BJ (cell line): Measurements from ENCODE around the gene PMP22. TPM values are rescaled to one million over a fixed set of nuclear protein-coding genes. Genes with fewer than 3 reads are reported as not detected.
A peak's percentile ranks its signal among the peaks of the same experiment; 100 is the strongest.

Experiments
- CTCF ChIA-PET: fragments of 350-600 bp; formaldehyde crosslinking; extraction: SDS; loops from one replicate; lab custom pipeline; 2021; ENCODE audit warnings: antibody characterized with exemption, inconsistent platforms; lab: Yijun Ruan, JAX
- POLR2A ChIA-PET: fragments of 300-600 bp; sonication (Branson Sonifier 250); formaldehyde crosslinking; extraction: SDS; loops from one replicate; lab custom pipeline; 2021; ENCODE audit warnings: antibody characterized with exemption; lab: Charles Lee
- DNase-seq: peaks from one replicate; pipeline ENCODE4 v3.0.0-alpha.2; 2011; ENCODE audit warnings: low read depth
- H3K27me3 ChIP-seq: 2 replicates; pipeline ENCODE4 v1.6.0; 2011; ENCODE audit warnings: low read length; ENCODE audit not compliant: control insufficient read depth, insufficient read depth
- H3K36me3 ChIP-seq: 2 replicates; pipeline ENCODE4 v1.5.1; 2011; ENCODE audit warnings: low read length; ENCODE audit not compliant: control insufficient read depth, insufficient read depth
- H3K4me3 ChIP-seq: 2 replicates; pipeline ENCODE4 v1.5.1; 2011; ENCODE audit warnings: low read depth, mild to moderate bottlenecking, control low read depth, low read length
- polyA plus RNA-seq: library from polyadenylated mRNA; depleted of rRNA; stranded (reverse); fragments of >200 nt; gene quantifications from 2 replicates; pipeline ENCODE4 v1.2.3, GENCODE V29; 2011
- TF ChIP-seq, protein P1 (sequence below): IDR thresholded peaks from 2 replicates; pipeline ENCODE4 v1.5.1; 2011; ENCODE audit warnings: low read depth, mild to moderate bottlenecking, control low read depth, inconsistent platforms, low read length, moderate library complexity; ENCODE audit not compliant: insufficient read depth

PMP22 gene
- polyA plus RNA-seq, 1 experiment: 208 TPM

DNA sequence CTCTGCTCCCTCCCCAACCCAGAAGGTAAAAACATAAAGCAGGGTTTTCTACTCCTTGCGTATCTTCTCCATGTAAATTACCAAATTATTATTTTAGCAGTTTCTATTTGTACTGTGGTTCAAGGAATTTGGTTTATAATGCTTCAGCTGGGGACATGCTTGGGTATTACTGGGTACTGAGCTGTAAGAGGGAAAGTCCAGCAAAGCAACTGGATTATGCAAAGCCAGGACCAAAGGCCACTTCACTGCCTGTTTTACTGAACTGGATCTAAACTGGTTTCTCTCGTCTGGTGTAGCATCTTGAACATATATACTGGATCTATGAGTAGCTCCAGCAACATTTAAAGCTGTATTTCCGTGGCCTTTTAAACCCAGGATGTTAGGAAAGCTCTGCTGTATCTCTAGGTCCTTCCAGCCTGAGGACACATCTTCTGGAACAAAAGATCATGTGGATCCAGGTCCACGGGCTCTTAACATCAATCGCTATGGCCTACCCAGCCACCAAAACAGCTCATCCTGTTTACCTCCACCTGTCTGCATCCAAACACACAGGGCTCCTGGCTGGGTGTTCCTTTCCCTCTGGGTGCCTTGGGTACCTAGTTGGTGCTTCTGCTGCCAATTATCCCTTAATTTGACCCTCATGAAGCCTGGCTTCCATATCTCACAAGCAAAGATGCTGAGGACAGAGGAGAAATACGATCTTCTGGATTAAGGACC lies 7.2 kb downstream of the PMP22 start:
- ChIA-PET POLR2A (no interaction called here), CTCF (interaction anchor here (0.6 to 3.0 kb wide), 23 partner anchors 8 to 678 kb away, joined by 3 to 39 read pairs (median 4); no protein-coding TSS in a partner anchor)
- TF ChIP-seq, protein P1, sequence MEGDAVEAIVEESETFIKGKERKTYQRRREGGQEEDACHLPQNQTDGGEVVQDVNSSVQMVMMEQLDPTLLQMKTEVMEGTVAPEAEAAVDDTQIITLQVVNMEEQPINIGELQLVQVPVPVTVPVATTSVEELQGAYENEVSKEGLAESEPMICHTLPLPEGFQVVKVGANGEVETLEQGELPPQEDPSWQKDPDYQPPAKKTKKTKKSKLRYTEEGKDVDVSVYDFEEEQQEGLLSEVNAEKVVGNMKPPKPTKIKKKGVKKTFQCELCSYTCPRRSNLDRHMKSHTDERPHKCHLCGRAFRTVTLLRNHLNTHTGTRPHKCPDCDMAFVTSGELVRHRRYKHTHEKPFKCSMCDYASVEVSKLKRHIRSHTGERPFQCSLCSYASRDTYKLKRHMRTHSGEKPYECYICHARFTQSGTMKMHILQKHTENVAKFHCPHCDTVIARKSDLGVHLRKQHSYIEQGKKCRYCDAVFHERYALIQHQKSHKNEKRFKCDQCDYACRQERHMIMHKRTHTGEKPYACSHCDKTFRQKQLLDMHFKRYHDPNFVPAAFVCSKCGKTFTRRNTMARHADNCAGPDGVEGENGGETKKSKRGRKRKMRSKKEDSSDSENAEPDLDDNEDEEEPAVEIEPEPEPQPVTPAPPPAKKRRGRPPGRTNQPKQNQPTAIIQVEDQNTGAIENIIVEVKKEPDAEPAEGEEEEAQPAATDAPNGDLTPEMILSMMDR: no peak
- Histone ChIP-seq H3K27me3 (no peaks in the 10 kb centered on the region), H3K36me3 (peaks cover 24% of the 10 kb centered on the region), H3K4me3 (no peak overlapping the region)
- DNase-seq: no peak

DNA sequence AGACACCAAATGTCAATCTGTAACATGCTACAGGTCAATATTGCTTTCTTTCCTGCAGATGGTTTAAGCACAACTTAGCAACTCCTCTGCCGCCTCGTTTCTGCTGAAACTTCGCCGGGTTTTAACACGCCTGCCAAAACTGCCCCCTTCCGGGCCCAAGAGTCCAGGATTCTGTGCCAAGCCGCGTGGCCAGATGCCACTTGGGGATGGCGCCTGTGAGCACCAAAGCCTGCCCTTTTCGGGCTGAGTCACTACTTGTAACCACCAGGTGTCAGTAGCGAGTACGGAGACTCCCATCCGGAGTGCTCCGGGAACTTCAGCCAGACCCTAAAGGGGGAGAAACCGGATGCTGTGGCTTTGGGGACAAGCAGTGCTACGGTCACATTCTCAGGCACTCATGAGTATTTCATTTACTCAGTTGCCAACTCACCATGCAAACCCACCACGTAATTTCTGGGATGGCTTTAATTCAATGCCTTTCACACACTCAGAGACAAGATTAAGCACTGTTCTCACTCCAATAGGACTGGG lies 7.8 kb downstream of the PMP22 start:
- ChIA-PET CTCF (interaction anchor here (0.5 to 3.0 kb wide), 27 partner anchors 9 to 290 kb away, joined by 3 to 39 read pairs (median 5); partner anchors contain the start of gene CDRT4), POLR2A (no interaction called here)
- Histone ChIP-seq H3K4me3 (no peak overlapping the region), H3K27me3 (no peaks in the 10 kb centered on the region), H3K36me3 (peaks cover 26% of the 10 kb centered on the region)
- peak; percentile 44 for DNase-seq
- TF ChIP-seq, protein P1: peak; percentile 91

DNA sequence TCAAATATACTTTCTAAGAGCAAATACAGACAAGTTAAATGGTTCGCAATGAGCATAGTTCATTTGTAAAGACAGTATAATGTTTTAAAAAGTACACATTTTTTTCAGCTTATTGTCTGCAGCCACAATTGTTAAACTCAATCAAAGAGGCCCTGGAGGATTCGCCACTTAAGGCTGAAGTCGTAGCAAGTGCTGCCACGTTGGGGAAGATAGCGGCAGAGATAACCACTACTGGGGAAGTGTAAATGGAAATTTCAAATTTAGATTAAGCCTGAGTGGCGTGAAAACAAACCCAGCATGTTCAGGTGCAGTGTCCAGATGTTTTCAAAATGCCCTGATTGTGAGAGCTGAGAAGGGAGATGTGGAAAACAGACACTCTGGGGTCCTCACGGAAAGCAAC lies 8.4 kb downstream of the PMP22 start:
- peaks cover 26% of the 10 kb centered on the region for H3K36me3 ChIP-seq
- DNase-seq: no peak
- H3K27me3 ChIP-seq: no peaks in the 10 kb centered on the region
- H3K4me3 ChIP-seq: no peak overlapping the region
- ChIA-PET POLR2A (no interaction called here), CTCF (interaction anchor here (0.5 to 3.0 kb wide), 16 partner anchors 9 to 289 kb away, joined by 3 to 29 read pairs (median 4); partner anchors contain the start of gene CDRT4)
- TF ChIP-seq, protein P1: no peak

DNA sequence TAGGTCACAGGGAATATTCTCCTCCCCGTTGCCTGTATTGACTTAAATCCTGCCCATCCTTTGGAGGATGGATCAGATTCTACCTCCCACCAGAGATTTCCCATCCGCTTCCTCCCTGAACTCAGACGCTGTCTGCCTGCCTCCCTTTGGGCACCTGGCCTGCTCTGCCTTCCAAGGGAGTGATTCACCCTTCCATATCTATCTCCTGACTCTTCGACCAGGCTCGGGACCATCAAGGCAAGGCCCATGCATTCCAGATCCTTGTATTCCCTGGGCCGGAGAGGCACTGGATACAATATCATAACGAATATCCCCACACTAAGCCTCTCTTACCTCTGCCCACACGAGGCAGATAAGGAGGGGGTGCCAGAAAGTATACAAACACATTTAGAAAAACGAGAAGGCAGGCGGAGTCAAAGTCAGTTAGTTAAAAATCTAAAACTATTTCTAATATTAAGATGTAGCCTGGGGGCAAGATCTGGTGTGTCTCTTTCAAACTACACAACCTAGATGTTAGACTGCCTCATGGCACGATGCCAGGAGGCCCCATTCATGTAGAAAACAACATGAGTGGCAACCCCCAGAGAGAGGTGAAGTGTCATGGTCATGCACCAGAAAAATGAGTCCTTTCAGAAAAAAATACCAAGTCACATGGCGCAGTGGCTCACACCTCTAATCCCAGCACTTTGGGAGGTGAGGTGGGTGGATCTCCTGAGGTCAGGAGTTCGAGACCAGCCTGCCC lies 9.2 kb downstream of the PMP22 start:
- Histone ChIP-seq H3K36me3 (peaks cover 29% of the 10 kb centered on the region), H3K4me3 (no peak overlapping the region), H3K27me3 (no peaks in the 10 kb centered on the region)
- ChIA-PET POLR2A (no interaction called here), CTCF (interaction anchor here (0.9 to 3.0 kb wide), 10 partner anchors 8 to 282 kb away, joined by 3 to 29 read pairs (median 3); partner anchors contain the start of gene CDRT4)
- TF ChIP-seq, protein P1: no peak
- no peak for DNase-seq
